Measurements from ENCODE around the gene SMYD3. TPM values are rescaled to one million over a fixed set of nuclear protein-coding genes. Genes with fewer than 3 reads are reported as not detected.
A peak's percentile ranks its signal among the peaks of the same experiment; 100 is the strongest.

The SMYD3 gene
- total RNA-seq, 1 donor from 2014 or later, result 34.9 TPM

DNA sequence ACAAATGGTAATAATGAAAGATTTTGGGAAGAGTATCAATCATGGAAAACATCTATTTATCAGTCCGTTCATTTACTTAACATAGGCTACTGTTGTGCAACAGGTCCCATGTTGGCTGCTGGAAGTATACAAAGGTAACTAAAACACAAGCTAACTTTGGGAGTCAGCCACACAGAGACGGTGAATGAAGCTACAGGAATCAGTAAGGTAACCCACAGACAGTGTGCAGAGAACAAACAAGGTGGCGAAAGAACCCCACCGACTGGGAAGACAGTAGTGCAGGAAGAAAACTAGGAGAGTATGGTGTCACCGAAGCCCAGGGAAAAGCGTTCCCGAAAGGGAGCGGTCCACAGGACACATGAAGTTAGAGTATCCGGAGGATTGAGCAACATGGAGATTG lies 342.3 kb downstream of the SMYD3 start:
- Mint-ChIP-seq H3K4me3 (no peak overlapping the region), H3K27ac (no peak overlapping the region), H3K9me3 (no peaks in the 10 kb centered on the region), H3K36me3 (no peaks in the 10 kb centered on the region), H3K27me3 (ENCODE audit: low read depth) (no peaks in the 10 kb centered on the region), H3K4me1 (peaks cover 34% of the 10 kb centered on the region)
- no peak for TF ChIP-seq CTCF (IDR thresholded peaks at IDR 0.05; ENCODE audit: unreplicated experiment)
- no peak for DNase-seq (ENCODE audit: low spot score in 2 of 2, unreplicated experiment in 2 of 2)

GRCh38 chr1:246162560-246162959 lies 344.5 kb downstream of the SMYD3 start:
- no peaks in the 10 kb centered on the region for H3K36me3 Mint-ChIP-seq
- no peak overlapping the region for H3K27ac Mint-ChIP-seq
- no peak for TF ChIP-seq CTCF (IDR thresholded peaks at IDR 0.05; ENCODE audit: unreplicated experiment)

GRCh38 chr1:246161626-246162025 lies 345.5 kb downstream of the SMYD3 start:
- H3K27ac Mint-ChIP-seq, result no peak overlapping the region
- peaks cover 27% of the 10 kb centered on the region for H3K4me1 Mint-ChIP-seq
- no peak for DNase-seq (ENCODE audit: low spot score in 2 of 2, unreplicated experiment in 2 of 2)
- TF ChIP-seq CTCF (IDR thresholded peaks at IDR 0.05; ENCODE audit: unreplicated experiment), result no peak
- no peak overlapping the region for H3K4me3 Mint-ChIP-seq
- H3K36me3 Mint-ChIP-seq, result no peaks in the 10 kb centered on the region
- no peaks in the 10 kb centered on the region for H3K9me3 Mint-ChIP-seq
- no peaks in the 10 kb centered on the region for H3K27me3 Mint-ChIP-seq (ENCODE audit: low read depth)

More at GRCh38 chr1:246162560-246162959, 344.5 kb downstream of the SMYD3 start:
- Mint-ChIP-seq H3K27me3 (ENCODE audit: low read depth) (no peaks in the 10 kb centered on the region), H3K4me3 (no peak overlapping the region), H3K9me3 (no peaks in the 10 kb centered on the region), H3K4me1 (peaks cover 27% of the 10 kb centered on the region)
- DNase-seq (ENCODE audit: low spot score in 2 of 2, unreplicated experiment in 2 of 2), result no peak

- no peaks in the 10 kb centered on the region for H3K27me3 Mint-ChIP-seq (ENCODE audit: low read depth)
- H3K36me3 Mint-ChIP-seq, result no peaks in the 10 kb centered on the region
- DNase-seq (ENCODE audit: low spot score in 2 of 2, unreplicated experiment in 2 of 2), result no peak
- H3K4me3 Mint-ChIP-seq, result no peak overlapping the region
- H3K27ac Mint-ChIP-seq, result no peak overlapping the region
- H3K4me1 Mint-ChIP-seq, result peaks cover 21% of the 10 kb centered on the region
- no peaks in the 10 kb centered on the region for H3K9me3 Mint-ChIP-seq
- TF ChIP-seq CTCF (IDR thresholded peaks at IDR 0.05; ENCODE audit: unreplicated experiment), result no peak
Observed at GRCh38 chr1:246160905-246161304, 346.2 kb downstream of the SMYD3 start.

GRCh38 chr1:246160374-246160773 lies 346.7 kb downstream of the SMYD3 start:
- no peak overlapping the region for H3K4me3 Mint-ChIP-seq
- H3K9me3 Mint-ChIP-seq, result no peaks in the 10 kb centered on the region
- no peaks in the 10 kb centered on the region for H3K27me3 Mint-ChIP-seq (ENCODE audit: low read depth)
- H3K27ac Mint-ChIP-seq, result peak overlapping the region; percentile 5
- no peak for TF ChIP-seq CTCF (IDR thresholded peaks at IDR 0.05; ENCODE audit: unreplicated experiment)
- DNase-seq (ENCODE audit: low spot score in 2 of 2, unreplicated experiment in 2 of 2), result no peak
- H3K36me3 Mint-ChIP-seq, result no peaks in the 10 kb centered on the region
- peaks cover 17% of the 10 kb centered on the region for H3K4me1 Mint-ChIP-seq

Measured in mesothelial cell of epicardium (in vitro differentiated cells).